GM10847 (cell line): ENCODE data around the gene FBXO34.
A peak's percentile ranks its signal among the peaks of the same experiment; 100 is the strongest.

Experiments used
- POLR2A ChIP-seq: IDR thresholded peaks from 2 replicates; pipeline ENCODE4 v1.6.1; 2011; ENCODE audit not compliant: insufficient read length; ENCODE audit errors: extremely low read depth

FBXO34 gene

DNA sequence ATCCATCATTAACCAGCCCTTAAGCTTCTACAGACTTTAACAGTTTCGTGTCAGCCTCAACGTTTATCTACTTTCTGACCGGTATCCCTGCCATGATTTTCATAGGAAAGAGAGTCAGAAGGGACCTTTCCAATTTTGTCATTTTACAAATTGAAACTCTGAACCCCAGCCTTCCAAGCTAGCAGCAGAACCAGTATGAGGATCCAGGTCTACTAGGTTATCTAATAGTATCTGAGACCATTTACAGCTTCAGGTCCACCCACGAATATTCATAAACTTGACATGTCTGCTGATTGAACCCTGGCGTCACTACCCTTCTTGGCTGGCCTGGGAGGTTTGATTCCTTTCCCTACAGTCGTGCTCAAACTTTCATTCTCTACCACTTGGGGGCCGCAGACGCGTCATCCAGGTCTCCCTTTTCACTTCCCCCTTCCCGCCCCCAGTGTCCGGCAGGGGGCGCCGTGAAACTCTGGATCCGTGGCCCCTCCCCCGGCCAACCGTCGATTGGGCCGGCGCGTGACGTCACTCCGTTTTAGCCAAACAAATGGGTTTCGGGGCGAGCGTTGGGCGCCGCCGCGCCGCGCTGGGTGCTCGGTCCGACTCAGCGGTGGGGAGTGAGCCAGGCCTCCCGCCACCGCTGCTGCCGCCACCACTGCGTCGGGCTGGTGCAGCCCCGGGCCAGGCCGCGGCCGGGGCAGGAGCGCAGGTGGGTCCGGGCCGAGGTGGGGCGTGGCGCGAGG lies at the start of gene FBXO34:
TSS of gene FBXO34 (plus strand) at position 590 of the 740 bp plus-strand sequence. CDS start 78,970 bp downstream, outside the sequence.
- TF ChIP-seq POLR2A: peak; percentile 77

DNA sequence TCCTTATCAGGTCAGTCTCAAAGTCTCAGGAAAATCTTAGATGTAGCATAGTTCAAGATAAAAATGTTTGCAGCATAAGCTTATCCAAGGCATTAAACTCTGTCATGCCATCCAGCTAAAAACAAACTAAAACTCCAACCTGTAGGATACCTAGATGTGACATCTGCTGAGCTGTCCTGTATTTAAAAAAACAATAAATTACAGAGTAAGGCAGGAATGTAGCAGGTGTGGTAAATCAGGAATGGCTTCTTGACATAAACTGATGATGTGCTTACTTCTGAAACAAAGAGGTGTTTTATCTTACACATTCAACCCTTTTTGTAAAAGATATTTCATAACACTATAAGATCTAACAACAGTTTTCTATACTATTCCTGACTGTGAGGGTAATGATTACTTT lies 49.3 kb upstream of the FBXO34 start:
- no peak for TF ChIP-seq POLR2A

DNA sequence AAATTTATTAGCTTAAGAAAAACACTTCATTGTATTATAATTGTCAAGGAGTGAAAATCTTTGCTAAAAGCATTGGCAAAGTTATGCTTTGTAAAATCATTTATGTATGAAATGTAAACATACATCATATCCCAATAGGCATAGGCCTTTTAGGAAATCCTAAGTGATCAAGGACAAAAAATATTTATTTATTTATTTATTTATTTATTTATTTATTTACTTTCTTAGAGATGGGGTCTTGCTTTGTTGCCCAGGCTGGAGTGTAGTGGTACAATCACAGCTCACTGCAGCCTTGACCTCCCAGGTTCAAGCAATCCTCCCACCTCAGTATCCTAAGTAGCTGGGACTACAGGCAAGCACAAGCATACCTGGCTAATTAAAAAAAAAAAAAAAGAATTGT lies 47.9 kb upstream of the FBXO34 start:
- no peak for TF ChIP-seq POLR2A

- no peak for TF ChIP-seq POLR2A
Measured at GRCh38 chr14:55228261-55228660, 43.0 kb upstream of the FBXO34 start.

GRCh38 chr14:55233591-55233990 lies 37.6 kb upstream of the FBXO34 start:
- no peak for TF ChIP-seq POLR2A

- TF ChIP-seq POLR2A: no peak
Measured at GRCh38 chr14:55238019-55238680, 33.1 kb upstream of the FBXO34 start.

- no peak for TF ChIP-seq POLR2A
Measured at GRCh38 chr14:55239320-55239719, 31.9 kb upstream of the FBXO34 start.

DNA sequence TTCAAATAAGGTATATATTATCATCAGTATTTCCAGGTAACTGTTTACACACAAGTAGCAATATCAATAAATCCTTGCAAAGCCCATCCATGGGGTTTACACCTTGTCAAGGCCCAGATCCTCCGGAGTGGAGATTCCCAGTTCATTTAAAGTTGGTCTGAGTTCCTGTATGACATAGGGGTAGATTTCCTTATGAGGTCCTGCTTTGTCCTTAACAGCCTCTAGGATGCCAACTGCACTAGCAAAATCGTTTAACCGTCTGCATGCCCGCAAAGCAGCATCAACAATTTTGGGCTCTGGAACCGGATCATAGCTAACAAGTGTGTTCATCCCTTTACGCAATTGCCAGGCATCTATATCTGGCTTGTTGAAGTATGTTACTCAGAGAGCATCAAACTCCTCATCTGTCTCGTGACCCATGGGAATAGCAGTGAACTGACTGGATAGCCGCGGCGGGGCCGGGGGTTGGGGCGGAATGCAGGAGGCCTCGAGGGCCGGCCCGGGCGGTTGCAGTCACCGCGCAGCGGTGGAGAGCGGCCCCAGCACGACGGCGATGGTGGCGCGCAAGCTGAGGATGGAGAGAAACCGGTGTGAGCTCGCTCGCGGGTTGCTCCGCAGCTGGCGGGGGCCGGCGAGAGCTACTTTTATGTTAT lies 30.6 kb upstream of the FBXO34 start:
- TF ChIP-seq POLR2A: no peak

GRCh38 chr14:55241673-55242072 lies 29.5 kb upstream of the FBXO34 start:
- TF ChIP-seq POLR2A: no peak

GRCh38 chr14:55243386-55243785 lies 27.8 kb upstream of the FBXO34 start:
- TF ChIP-seq POLR2A: no peak

DNA sequence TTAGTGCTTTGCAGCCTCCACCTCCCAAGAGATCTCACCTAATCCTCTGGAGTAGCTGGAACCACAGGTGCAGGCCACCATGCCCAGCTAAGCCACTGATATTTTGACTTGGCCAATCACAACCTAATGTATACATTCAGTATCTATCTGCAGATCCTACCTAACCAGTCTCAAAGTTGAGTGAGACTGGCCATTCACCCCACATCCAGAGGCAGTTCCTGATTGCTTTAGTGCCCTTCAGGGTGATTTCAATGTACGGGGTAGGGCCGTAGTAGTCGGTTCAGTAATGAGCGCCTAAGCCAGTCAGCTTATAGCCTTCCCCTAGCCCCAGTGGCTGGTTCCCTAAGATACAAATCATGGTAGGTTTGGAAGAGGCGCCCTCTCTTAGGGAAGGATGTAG lies 27.4 kb upstream of the FBXO34 start:
- TF ChIP-seq POLR2A: no peak

DNA sequence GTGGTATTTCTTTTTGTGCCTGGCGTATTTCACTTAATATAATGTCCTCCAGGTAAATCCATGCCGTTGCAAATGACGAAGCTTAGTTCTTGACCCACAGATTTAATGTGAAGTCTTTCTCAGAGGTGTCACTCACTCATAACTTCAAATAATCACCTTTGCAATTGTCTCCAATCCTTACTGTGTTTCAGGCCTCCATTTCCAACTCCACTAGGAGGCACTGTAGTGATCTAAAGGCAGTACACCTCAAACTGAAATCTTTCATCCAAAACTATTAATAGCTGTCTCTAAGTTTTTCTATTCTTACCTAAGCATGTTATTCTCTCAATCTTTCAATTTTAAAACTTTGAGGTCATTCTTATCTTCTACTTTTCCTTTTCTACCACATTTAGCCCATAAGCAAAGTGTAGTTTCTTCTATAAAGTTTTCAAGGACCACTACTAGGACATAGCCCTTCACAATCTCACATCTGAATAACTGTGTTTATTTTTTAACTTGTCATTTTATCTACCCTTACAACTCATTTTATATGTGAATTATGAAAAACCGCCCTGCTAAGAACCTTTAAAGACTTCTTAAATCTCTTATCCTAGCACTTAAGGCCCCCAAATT lies 25.5 kb upstream of the FBXO34 start:
- no peak for TF ChIP-seq POLR2A

- TF ChIP-seq POLR2A: no peak
Measured at GRCh38 chr14:55248411-55248810, 22.8 kb upstream of the FBXO34 start.

DNA sequence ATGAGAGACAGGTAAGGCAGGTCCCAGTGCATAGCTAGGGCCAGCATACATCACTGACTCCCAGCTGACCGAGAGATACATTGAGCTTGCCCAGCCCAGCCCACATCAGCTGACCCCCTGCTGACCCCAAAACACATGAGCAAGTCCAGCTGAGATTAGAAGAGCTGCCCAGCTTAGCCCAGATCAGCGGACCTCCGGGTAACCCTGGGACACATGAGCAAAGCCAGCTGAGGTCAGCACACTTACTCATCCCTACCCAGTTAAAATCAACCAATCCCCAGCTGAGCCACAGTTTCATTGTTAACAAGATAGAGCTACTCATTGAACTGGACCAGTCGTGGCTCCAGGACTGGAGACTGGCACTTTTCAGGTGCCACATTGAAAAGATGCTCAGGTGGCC lies 21.8 kb upstream of the FBXO34 start:
- TF ChIP-seq POLR2A: no peak

- TF ChIP-seq POLR2A: no peak
Measured at GRCh38 chr14:55253276-55253675, 17.9 kb upstream of the FBXO34 start.

DNA sequence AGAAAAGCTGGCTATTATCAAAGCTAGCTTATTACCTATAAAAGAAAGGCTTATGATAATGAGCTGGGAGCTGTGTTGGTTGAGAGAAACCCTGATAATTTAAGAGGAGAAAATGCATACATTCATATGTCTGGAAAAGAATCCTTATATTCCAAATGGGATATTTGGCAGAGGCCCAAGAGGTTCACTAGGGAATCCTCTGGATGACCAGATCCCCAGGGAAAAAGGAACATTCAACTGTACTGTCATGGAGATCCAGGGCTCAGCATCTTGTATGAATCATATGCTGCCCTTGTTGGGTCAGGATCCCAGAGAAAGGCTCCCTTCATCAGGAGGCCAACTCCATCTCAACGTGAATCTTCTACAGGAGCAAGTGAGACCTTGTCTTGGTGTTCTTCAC lies 16.6 kb upstream of the FBXO34 start:
- TF ChIP-seq POLR2A: no peak
